ENCODE measurements around the gene GLI3.

GRCh38 chr7:41975849-41976248 is 261.2 kb downstream of the GLI3 start:
- TF ChIP-seq POLR2AphosphoS5 (IDR thresholded peaks at IDR 0.05; ENCODE audit: low read depth, low read length) (no peak), TAF1 (IDR thresholded peaks at IDR 0.05; ENCODE audit: borderline replicate concordance, low read depth, low read length) (no peak), POLR2A (IDR thresholded peaks at IDR 0.05; ENCODE audit: low read depth, low read length) (no peak)

Measured in GM12892 (cell line).